ENCODE results near the gene PNRC1.

Gene PNRC1

GRCh38 chr6:89087881-89088280 is 7.3 kb downstream of the PNRC1 start:
- in situ Hi-C loops (cut with MboI; ENCODE audit: low pct_unique_long_range_greater_than_20kb, low sequenced_read_pairs, unreplicated experiment), result no loop called here
- DNase-seq (ENCODE audit: low spot score), result no peak
- TF ChIP-seq, protein P1, sequence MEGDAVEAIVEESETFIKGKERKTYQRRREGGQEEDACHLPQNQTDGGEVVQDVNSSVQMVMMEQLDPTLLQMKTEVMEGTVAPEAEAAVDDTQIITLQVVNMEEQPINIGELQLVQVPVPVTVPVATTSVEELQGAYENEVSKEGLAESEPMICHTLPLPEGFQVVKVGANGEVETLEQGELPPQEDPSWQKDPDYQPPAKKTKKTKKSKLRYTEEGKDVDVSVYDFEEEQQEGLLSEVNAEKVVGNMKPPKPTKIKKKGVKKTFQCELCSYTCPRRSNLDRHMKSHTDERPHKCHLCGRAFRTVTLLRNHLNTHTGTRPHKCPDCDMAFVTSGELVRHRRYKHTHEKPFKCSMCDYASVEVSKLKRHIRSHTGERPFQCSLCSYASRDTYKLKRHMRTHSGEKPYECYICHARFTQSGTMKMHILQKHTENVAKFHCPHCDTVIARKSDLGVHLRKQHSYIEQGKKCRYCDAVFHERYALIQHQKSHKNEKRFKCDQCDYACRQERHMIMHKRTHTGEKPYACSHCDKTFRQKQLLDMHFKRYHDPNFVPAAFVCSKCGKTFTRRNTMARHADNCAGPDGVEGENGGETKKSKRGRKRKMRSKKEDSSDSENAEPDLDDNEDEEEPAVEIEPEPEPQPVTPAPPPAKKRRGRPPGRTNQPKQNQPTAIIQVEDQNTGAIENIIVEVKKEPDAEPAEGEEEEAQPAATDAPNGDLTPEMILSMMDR (IDR thresholded peaks at IDR 0.05; ENCODE audit: extremely low read depth, insufficient read depth, missing control alignments), result no peak

DNA sequence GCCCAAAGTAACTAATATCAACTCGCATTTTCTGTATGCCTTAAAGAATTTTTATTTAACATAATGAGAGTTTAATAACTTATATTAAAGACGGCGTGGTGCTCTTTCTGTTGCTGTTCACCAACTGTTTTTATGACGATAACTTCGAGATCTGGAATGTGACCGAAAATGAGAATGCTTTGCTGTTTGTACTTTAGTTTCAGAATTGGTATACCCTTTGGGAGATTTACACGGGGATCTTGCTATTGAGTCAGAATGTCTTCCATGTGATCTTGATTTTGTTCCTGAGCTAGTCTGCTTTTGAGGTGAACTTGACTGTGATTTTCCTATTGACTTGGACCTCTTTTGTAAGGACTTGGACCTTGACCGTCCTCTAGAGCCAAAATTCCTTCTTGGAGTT is 17.9 kb downstream of the PNRC1 start:
- in situ Hi-C loops (cut with MboI; ENCODE audit: low pct_unique_long_range_greater_than_20kb, low sequenced_read_pairs, unreplicated experiment), result no loop called here
- TF ChIP-seq, protein P1 (IDR thresholded peaks at IDR 0.05; ENCODE audit: extremely low read depth, insufficient read depth, missing control alignments), result no peak
- DNase-seq (ENCODE audit: low spot score), result no peak

DNA sequence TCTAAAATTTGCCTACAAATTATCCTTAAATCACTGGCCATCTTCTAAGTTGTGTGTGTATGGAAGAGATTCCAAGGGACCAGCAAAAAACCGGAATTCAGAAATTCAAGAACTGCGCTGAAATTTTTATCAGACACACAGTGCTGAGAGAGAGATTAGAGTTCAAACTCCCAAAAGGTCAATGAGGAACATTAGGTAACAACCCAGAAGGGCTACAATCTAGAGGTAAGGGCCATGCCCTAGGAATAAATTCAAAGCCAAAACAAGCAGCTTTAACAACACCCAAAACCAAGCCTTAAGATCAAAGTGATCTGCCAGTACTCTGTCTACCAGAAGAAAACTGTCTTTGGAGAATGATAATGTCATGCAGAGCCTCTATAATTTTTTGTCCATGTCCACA is 19.6 kb downstream of the PNRC1 start:
- TF ChIP-seq, protein P1 (IDR thresholded peaks at IDR 0.05; ENCODE audit: extremely low read depth, insufficient read depth, missing control alignments), result no peak
- in situ Hi-C loops (cut with MboI; ENCODE audit: low pct_unique_long_range_greater_than_20kb, low sequenced_read_pairs, unreplicated experiment), result no loop called here
- DNase-seq (ENCODE audit: low spot score), result no peak

DNA sequence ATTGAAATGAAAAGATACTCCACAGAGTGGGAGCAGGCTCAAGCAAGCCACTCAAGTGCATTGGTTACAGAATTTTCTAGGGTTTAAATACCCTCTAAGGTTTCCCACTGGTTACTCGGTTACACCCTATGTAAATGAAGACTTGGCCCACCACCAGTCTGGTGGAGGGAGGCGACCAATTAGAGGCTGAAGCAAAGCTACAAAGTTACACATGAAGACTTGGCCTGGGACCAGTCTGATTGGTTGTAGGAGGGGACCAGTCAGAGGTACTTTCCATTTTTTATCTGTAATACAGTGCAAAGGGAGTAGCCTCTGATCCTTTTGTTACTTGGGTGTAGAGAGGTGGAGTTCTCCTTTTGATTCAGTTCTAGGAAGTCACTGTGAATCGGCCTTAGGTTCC is 29.7 kb downstream of the PNRC1 start:
- DNase-seq (ENCODE audit: low spot score), result no peak
- TF ChIP-seq, protein P1 (IDR thresholded peaks at IDR 0.05; ENCODE audit: extremely low read depth, insufficient read depth, missing control alignments), result no peak
- in situ Hi-C loops (cut with MboI; ENCODE audit: low pct_unique_long_range_greater_than_20kb, low sequenced_read_pairs, unreplicated experiment), result no loop called here

DNA sequence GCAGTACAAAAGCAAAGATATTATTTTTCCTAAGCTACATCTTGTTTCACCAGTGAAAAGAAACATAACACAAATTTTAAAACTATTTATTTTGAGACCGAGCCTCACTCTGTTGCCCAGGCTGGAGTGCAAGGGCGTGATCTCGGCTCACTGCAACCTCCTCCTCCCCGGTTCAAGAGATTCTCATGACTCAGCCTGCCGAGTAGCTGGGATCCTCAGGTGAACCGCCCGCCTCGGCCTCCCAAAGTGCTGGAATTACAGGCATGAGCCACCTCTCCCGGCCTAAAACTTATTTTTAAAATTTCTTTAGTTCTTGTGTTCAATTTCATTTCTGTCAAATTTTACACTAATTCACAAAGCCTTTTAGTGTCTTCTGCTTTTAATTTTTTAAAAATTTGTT is 31.4 kb downstream of the PNRC1 start:
- in situ Hi-C loops (cut with MboI; ENCODE audit: low pct_unique_long_range_greater_than_20kb, low sequenced_read_pairs, unreplicated experiment), result no loop called here
- no peak for DNase-seq (ENCODE audit: low spot score)
- TF ChIP-seq, protein P1 (IDR thresholded peaks at IDR 0.05; ENCODE audit: extremely low read depth, insufficient read depth, missing control alignments), result no peak

GRCh38 chr6:89116702-89117101 is 36.2 kb downstream of the PNRC1 start:
- no peak for DNase-seq (ENCODE audit: low spot score)
- TF ChIP-seq, protein P1 (IDR thresholded peaks at IDR 0.05; ENCODE audit: extremely low read depth, insufficient read depth, missing control alignments), result no peak
- in situ Hi-C loops (cut with MboI; ENCODE audit: low pct_unique_long_range_greater_than_20kb, low sequenced_read_pairs, unreplicated experiment), result no loop called here

Measured in GM13977 (cell line).